ENCODE data around the gene ALDH1L2. TPM values are rescaled to one million over a fixed set of nuclear protein-coding genes. Genes with fewer than 3 reads are reported as not detected.

Gene ALDH1L2
- polyA plus RNA-seq, 3 donors from 2014 or later = not detected

DNA sequence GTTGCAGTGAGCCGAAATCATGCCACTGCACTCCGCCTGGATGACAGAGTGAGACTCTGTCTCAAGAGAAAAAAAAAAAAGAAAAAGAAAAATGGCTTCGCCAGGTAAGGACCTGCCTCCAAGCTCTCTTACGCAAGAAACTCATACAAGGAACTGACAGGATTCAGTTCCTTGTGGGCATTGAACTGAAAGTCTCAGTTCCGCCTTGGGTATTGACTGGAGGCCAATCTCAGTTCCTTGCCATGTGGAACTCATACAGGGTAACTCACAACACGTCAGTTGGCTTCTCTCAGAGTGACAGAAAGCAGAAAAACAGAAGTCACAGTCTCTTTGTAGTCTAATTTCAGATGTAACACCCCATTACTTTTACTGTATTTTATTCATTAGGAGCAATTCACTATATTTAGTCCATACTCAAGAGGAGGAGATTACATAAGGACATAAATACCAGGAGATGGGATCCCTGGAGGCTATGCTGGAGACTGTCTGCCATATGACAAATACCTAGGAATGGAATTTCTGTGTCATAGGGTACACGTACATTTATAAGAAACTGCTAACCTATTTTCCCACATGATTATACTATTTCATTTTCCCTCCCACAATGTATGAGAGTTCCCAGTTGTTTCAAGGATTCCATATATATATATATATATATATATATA lies 109.5 kb downstream of the ALDH1L2 start:
- DNase-seq = no peak

DNA sequence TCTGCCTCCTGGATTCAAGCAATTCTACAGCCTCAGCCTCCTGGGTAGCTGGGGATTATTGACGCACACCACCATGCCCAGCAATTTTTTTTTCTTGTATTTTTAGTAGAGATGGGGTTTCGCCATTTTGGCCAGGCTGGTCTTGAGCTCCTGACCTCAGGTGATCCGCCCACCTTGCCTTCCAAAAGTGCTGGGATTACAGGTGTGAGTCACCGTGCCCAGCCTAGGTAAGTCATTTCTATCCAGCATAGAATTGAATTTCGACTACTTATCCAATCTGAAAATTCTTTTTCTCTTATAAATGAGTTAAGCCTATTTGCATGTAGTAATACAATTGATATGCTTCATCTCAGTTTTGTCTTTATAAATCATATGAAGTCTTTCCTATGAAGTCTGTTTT lies 111.0 kb downstream of the ALDH1L2 start:
- DNase-seq = no peak
- Mint-ChIP-seq H3K27ac (no peak overlapping the region), H3K4me3 (no peak overlapping the region), H3K27me3 (ENCODE audit: low read depth in 3 of 3) (peaks cover 0 to 6% (median 4%) of the 10 kb centered on the region in 3 donors), H3K9me3 (no peaks in the 10 kb centered on the region), H3K4me1 (no peaks in the 10 kb centered on the region), H3K36me3 (no peaks in the 10 kb centered on the region)

More for the DNA sequence above, 109.5 kb downstream of the ALDH1L2 start:
- H3K4me1 Mint-ChIP-seq = no peaks in the 10 kb centered on the region
- H3K36me3 Mint-ChIP-seq = no peaks in the 10 kb centered on the region
- no peaks in the 10 kb centered on the region for H3K9me3 Mint-ChIP-seq
- no peak overlapping the region for H3K27ac Mint-ChIP-seq
- peaks cover 0 to 6% (median 4%) of the 10 kb centered on the region in 3 donors for H3K27me3 Mint-ChIP-seq (ENCODE audit: low read depth in 3 of 3)
- no peak overlapping the region for H3K4me3 Mint-ChIP-seq

DNA sequence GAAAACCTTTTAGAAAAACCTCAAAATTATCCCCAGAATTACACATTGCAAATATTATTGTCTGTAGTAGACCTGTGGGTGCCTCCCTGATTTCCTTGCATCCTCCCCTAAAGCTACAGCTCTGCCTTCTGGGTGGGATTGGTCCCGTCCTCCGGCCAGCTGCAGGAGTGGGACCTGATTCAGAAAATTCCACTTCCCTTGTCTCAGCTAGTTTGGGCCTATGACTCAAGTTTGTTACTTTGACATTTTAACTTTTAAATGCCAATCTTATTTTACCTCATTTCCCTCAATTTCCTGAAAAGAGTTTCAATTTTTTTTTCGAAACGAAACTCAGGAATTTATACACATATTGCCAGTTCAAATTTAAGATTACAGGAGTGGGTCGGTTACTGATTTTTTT lies 113.0 kb downstream of the ALDH1L2 start:
- H3K27ac Mint-ChIP-seq = no peak overlapping the region
- no peak overlapping the region for H3K4me3 Mint-ChIP-seq
- H3K9me3 Mint-ChIP-seq = no peaks in the 10 kb centered on the region
- peaks cover 0 to 4% (median 4%) of the 10 kb centered on the region in 3 donors for H3K27me3 Mint-ChIP-seq (ENCODE audit: low read depth in 3 of 3)
- no peaks in the 10 kb centered on the region for H3K36me3 Mint-ChIP-seq
- DNase-seq = no peak
- no peaks in the 10 kb centered on the region for H3K4me1 Mint-ChIP-seq

Other genes starting within 250 kb of the ALDH1L2 start
- 1 to 10 TPM in 1 of 3 donors, under 1 TPM in 2; 0.37 to 3.3 (median 0.93) TPM for gene SLC41A2, start 126.2 kb downstream of the ALDH1L2 start, polyA plus RNA-seq
- gene NOPCHAP1, start 98.1 kb downstream of the ALDH1L2 start, polyA plus RNA-seq = 10 to 100 TPM; 10.8 to 13.6 (median 12.3) TPM
- gene WASHC4, start 23.3 kb upstream of the ALDH1L2 start, polyA plus RNA-seq = 10 to 100 TPM; 19.0 to 35.3 (median 28.3) TPM
- 10 to 100 TPM in 2 of 3 donors, 1 to 10 TPM in 1; 9.5 to 14.1 (median 10.5) TPM for gene APPL2, start 151.7 kb upstream of the ALDH1L2 start, polyA plus RNA-seq
- gene C12orf75, start 246.2 kb upstream of the ALDH1L2 start, polyA plus RNA-seq = 100 to 1,000 TPM; 256 to 395 (median 277) TPM

Data from immature natural killer cell (primary cell).